Measurements from ENCODE around the gene SERPIND1.
A peak's percentile ranks its signal among the peaks of the same experiment; 100 is the strongest.

DNA sequence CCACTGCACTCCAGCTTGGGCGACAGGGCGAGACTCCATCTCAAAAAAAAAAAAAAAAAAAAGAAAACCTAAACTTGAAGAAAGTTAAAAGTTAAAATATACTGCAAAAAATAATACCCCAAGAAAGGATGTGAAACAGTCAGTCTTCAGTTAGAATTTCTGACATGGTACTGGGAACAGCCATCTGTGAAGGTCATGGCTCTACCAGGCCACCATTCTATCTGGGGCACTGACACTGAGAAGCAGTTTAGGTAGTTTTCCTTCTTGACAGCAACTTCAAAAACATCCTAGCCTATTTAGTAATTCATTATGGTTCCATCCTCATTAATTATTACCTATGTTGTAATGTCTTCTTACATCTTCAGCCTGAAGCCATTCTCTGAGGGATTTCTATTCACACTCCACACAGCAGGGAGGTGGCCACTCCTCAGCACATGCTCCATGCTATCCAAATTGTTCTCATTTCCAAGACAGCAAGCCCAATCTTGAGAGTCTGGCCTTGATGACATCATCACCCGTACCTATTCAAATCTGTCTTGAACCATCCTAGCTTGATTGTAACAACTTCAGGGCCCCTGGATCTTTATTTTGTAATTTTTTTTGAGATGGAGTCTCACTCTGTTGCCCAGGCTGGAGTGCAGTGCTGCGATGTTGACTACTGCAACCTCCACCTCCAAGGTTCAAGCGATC lies 38.2 kb downstream of the SERPIND1 start:
- TF ChIP-seq CTCF (tag by site-specific recombination; IDR thresholded peaks at IDR 0.05) (no peak), ZNF830 (tag by site-specific recombination; IDR thresholded peaks at IDR 0.05; ENCODE audit: low read depth) (no peak), ATF2 (tag by site-specific recombination; IDR thresholded peaks at IDR 0.05; ENCODE audit: low read depth) (peak; percentile 64; the same call in 1 of the 2 replicates), ZNF600 (tag by site-specific recombination; IDR thresholded peaks at IDR 0.05) (no peak), TCF7L2 (IDR thresholded peaks at IDR 0.05; ENCODE audit: borderline replicate concordance, low read depth, low read length) (no peak), ZNF423 (tag by site-specific recombination; IDR thresholded peaks at IDR 0.05) (no peak), ZNF623 (tag by site-specific recombination; IDR thresholded peaks at IDR 0.05) (no peak), ZNF175 (tag by site-specific recombination; IDR thresholded peaks at IDR 0.05) (no peak), TSHZ1 (tag by site-specific recombination; IDR thresholded peaks at IDR 0.05; ENCODE audit: borderline replicate concordance) (no peak), ZNF549 (tag by site-specific recombination; IDR thresholded peaks at IDR 0.05) (no peak)
- TF ChIP-seq, protein P1, sequence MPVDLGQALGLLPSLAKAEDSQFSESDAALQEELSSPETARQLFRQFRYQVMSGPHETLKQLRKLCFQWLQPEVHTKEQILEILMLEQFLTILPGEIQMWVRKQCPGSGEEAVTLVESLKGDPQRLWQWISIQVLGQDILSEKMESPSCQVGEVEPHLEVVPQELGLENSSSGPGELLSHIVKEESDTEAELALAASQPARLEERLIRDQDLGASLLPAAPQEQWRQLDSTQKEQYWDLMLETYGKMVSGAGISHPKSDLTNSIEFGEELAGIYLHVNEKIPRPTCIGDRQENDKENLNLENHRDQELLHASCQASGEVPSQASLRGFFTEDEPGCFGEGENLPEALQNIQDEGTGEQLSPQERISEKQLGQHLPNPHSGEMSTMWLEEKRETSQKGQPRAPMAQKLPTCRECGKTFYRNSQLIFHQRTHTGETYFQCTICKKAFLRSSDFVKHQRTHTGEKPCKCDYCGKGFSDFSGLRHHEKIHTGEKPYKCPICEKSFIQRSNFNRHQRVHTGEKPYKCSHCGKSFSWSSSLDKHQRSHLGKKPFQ (tag by site-specific recombination; IDR thresholded peaks at IDR 0.05), result no peak

Data from HEK293 (cell line).